GM18508 (cell line): ENCODE results near the gene ZBTB14.
A peak's percentile ranks its signal among the peaks of the same experiment; 100 is the strongest.

Experiments used
- ATAC-seq: cut with Tn5 transposase; IDR thresholded peaks from one replicate; pipeline ENCODE4 v1.9.1; 2021; ENCODE audit warnings: moderate number of reproducible peaks; ENCODE audit not compliant: insufficient read depth, unreplicated experiment

The ZBTB14 gene

GRCh38 chr18:5295231-5295920 lies at the start of gene ZBTB14:
TSS of gene ZBTB14 (minus strand) at chr18:5295726. CDS start at chr18:5293246, 2,480 bp downstream.
- no peak for ATAC-seq

- no peak for ATAC-seq
These were observed 43.8 kb upstream of the ZBTB14 start for GRCh38 chr18:5339202-5339834.

GRCh38 chr18:5334456-5335075 lies 39.0 kb upstream of the ZBTB14 start:
- no peak for ATAC-seq

GRCh38 chr18:5318061-5318700 lies 22.7 kb upstream of the ZBTB14 start:
- no peak for ATAC-seq

GRCh38 chr18:5317186-5317585 lies 21.7 kb upstream of the ZBTB14 start:
- ATAC-seq: no peak

- ATAC-seq: no peak
These were observed 20.3 kb upstream of the ZBTB14 start for GRCh38 chr18:5315838-5316237.

- no peak for ATAC-seq
These were observed 15.9 kb upstream of the ZBTB14 start for GRCh38 chr18:5311301-5311989.

GRCh38 chr18:5309888-5310470 lies 14.5 kb upstream of the ZBTB14 start:
- peak; percentile 93 for ATAC-seq

- no peak for ATAC-seq
These were observed 10.3 kb upstream of the ZBTB14 start for GRCh38 chr18:5305835-5306234.

GRCh38 chr18:5304232-5304631 lies 8.7 kb upstream of the ZBTB14 start:
- ATAC-seq: no peak

- no peak for ATAC-seq
These were observed 8.1 kb upstream of the ZBTB14 start for GRCh38 chr18:5303636-5304035.

GRCh38 chr18:5302606-5303005 lies 7.1 kb upstream of the ZBTB14 start:
- ATAC-seq: no peak

- ATAC-seq: no peak
These were observed 5.0 kb upstream of the ZBTB14 start for GRCh38 chr18:5300476-5301010.

GRCh38 chr18:5298156-5298852 lies 2.8 kb upstream of the ZBTB14 start:
- ATAC-seq: no peak

- ATAC-seq: no peak
These were observed 2.1 kb upstream of the ZBTB14 start for GRCh38 chr18:5297597-5297996.

GRCh38 chr18:5296706-5297320 lies 1.3 kb upstream of the ZBTB14 start:
- ATAC-seq: peak; percentile 16

- peak; percentile 36 for ATAC-seq
These were observed 617 bp upstream of the ZBTB14 start for GRCh38 chr18:5295981-5296705.
